HepG2 (cell line): ENCODE data around the gene SULT2B1. TPM values are rescaled to one million over a fixed set of nuclear protein-coding genes. Genes with fewer than 3 reads are reported as not detected.

Source experiments
- ARHGAP35 ChIP-seq: sonication (generic); formaldehyde crosslinking; IDR thresholded peaks from 2 replicates; pipeline ENCODE4 v1.9.0; 2022; ENCODE audit warnings: mild to moderate bottlenecking, inconsistent platforms, moderate library complexity, missing genetic modification reagents, borderline replicate concordance
- FOXK2 ChIP-seq: fragments of 450-650 bp; IDR thresholded peaks from 2 replicates; pipeline ENCODE4 v1.6.1; 2016
- FOXO4 ChIP-seq: sonication (generic); formaldehyde crosslinking; conservative IDR thresholded peaks from 2 replicates; pipeline ENCODE4 v1.8.1; 2023; ENCODE audit warnings: missing genetic modification reagents
- GFI1 ChIP-seq: sonication (generic); formaldehyde crosslinking; IDR thresholded peaks from 2 replicates; pipeline ENCODE4 v1.5.0; 2020; ENCODE audit warnings: missing genetic modification reagents, mild to moderate bottlenecking, borderline replicate concordance
- GPN1 ChIP-seq: sonication (generic); formaldehyde crosslinking; IDR thresholded peaks from 2 replicates; pipeline ENCODE4 v1.5.1; 2020; ENCODE audit warnings: missing genetic modification reagents, borderline replicate concordance
- HIC2 ChIP-seq: sonication (generic); formaldehyde crosslinking; IDR thresholded peaks from 2 replicates; pipeline ENCODE4 v1.9.0; 2022; ENCODE audit warnings: low read depth, missing genetic modification reagents
- NFE2L1 ChIP-seq: sonication (generic); formaldehyde crosslinking; IDR thresholded peaks from 2 replicates; pipeline ENCODE4 v1.4.0; 2020; ENCODE audit warnings: missing genetic modification reagents, mild to moderate bottlenecking, borderline replicate concordance
- PHF8 ChIP-seq: sonication (generic); formaldehyde crosslinking; IDR thresholded peaks from 2 replicates; pipeline ENCODE4 v1.5.0; 2020; ENCODE audit warnings: missing genetic modification reagents
- RAD51 ChIP-seq: fragments of 450-650 bp; IDR thresholded peaks from 2 replicates; pipeline ENCODE4 v1.6.1; 2016; ENCODE audit warnings: borderline replicate concordance
- RFX1 ChIP-seq: fragments of 450-650 bp; IDR thresholded peaks from 2 replicates; pipeline ENCODE4 v1.6.1; 2017
- SNAI1 ChIP-seq: sonication (generic); formaldehyde crosslinking; IDR thresholded peaks from 2 replicates; pipeline ENCODE4 v1.5.0; 2020; ENCODE audit warnings: mild to moderate bottlenecking, missing genetic modification reagents, borderline replicate concordance
- ZBTB49 ChIP-seq: sonication (generic); formaldehyde crosslinking; IDR thresholded peaks from 2 replicates; pipeline ENCODE4 v1.4.0; 2020; ENCODE audit warnings: missing genetic modification reagents, borderline replicate concordance
- ZNF280B ChIP-seq: sonication (generic); formaldehyde crosslinking; IDR thresholded peaks from 2 replicates; pipeline ENCODE4 v1.5.0; 2020; ENCODE audit warnings: missing genetic modification reagents, mild to moderate bottlenecking, borderline replicate concordance
- ZNF367 ChIP-seq: sonication (generic); formaldehyde crosslinking; IDR thresholded peaks from 2 replicates; pipeline ENCODE4 v1.4.0; 2020; ENCODE audit warnings: missing genetic modification reagents, borderline replicate concordance
- ZNF484 ChIP-seq: sonication (generic); formaldehyde crosslinking; IDR thresholded peaks from 2 replicates; pipeline ENCODE4 v1.5.1; 2020; ENCODE audit warnings: mild to moderate bottlenecking, low read depth, missing genetic modification reagents, borderline replicate concordance
- ZNF501 ChIP-seq: sonication (generic); formaldehyde crosslinking; IDR thresholded peaks from 2 replicates; pipeline ENCODE4 v1.5.1; 2020; ENCODE audit warnings: mild to moderate bottlenecking, moderate library complexity, missing genetic modification reagents
- ZNF512 ChIP-seq: sonication (generic); formaldehyde crosslinking; IDR thresholded peaks from 2 replicates; pipeline ENCODE4 v1.4.0; 2020; ENCODE audit warnings: mild to moderate bottlenecking, missing genetic modification reagents
- ZNF672 ChIP-seq: sonication (generic); formaldehyde crosslinking; IDR thresholded peaks from 2 replicates; pipeline ENCODE4 v1.8.1; 2022; ENCODE audit warnings: missing genetic modification reagents
- ZNF749 ChIP-seq: sonication (generic); formaldehyde crosslinking; IDR thresholded peaks from 2 replicates; pipeline ENCODE4 v1.8.0; 2022; ENCODE audit warnings: mild to moderate bottlenecking, missing genetic modification reagents, moderate library complexity, borderline replicate concordance
- ZSCAN20 ChIP-seq: sonication (generic); formaldehyde crosslinking; IDR thresholded peaks from 2 replicates; pipeline ENCODE4 v1.4.0; 2020; ENCODE audit warnings: missing genetic modification reagents, mild to moderate bottlenecking, borderline replicate concordance
- polyA plus RNA-seq, 8 experiments: library from polyadenylated mRNA; depleted of rRNA in 3 of 8; stranded (reverse) in 7 of 8; unstranded in 1 of 8; fragments of >200 nt; fragmentation: Illumina TruSeq in 4 of 8; extraction: Trizol in 4 of 8; gene quantifications; 2 replicates each; pipeline versions ENCODE4 v1.2.1 to v1.2.3, GENCODE V29; 2011 to 2016; ENCODE audit warnings: low read depth in 4 of 8, missing spikeins in 1 of 8, mixed read lengths in 1 of 8; ENCODE audit not compliant: insufficient read depth in 1 of 8
- total RNA-seq, 5 experiments: library from RNA; depleted of rRNA; stranded (reverse); fragments of >200 nt; fragmentation: Illumina TruSeq; extraction: Trizol; gene quantifications; 2 replicates each; pipeline ENCODE4 v1.2.3, GENCODE V29; 2016; ENCODE audit warnings: low read depth in 1 of 5

The SULT2B1 gene
- total and polyA plus RNA-seq, 2 of the 13 experiments (the other 11 are each of a cell fraction or from before 2014, with no cell fraction given): 0.13 TPM; not detected in 1

- TF ChIP-seq GFI1 (CRISPR knock-in tag): peak; percentile 54; the same call in 1 of the 2 replicates
- TF ChIP-seq GPN1: no peak
- TF ChIP-seq ZBTB49: no peak
- TF ChIP-seq ZNF367 (CRISPR knock-in tag): no peak
- TF ChIP-seq HIC2 (CRISPR knock-in tag): no peak
- TF ChIP-seq FOXO4 (CRISPR knock-in tag): no peak
- TF ChIP-seq RAD51: peak; percentile 63; the same call in 1 of the 2 replicates
- TF ChIP-seq ZNF672 (CRISPR knock-in tag): no peak
- no peak for TF ChIP-seq ZNF484 (CRISPR knock-in tag)
- no peak for TF ChIP-seq ARHGAP35
- no peak for TF ChIP-seq FOXK2
- TF ChIP-seq ZSCAN20 (CRISPR knock-in tag): no peak
- no peak; the same call in 1 of the 2 replicates for TF ChIP-seq PHF8 (CRISPR knock-in tag)
- no peak; the same call in 1 of the 2 replicates for TF ChIP-seq ZNF749 (CRISPR knock-in tag)
- TF ChIP-seq RFX1: no peak
- TF ChIP-seq ZNF501 (CRISPR knock-in tag): peak; percentile 83
- no peak for TF ChIP-seq SNAI1 (CRISPR knock-in tag)
- TF ChIP-seq NFE2L1 (CRISPR knock-in tag): no peak
- TF ChIP-seq ZNF280B (CRISPR knock-in tag): peak; percentile 87
- no peak for TF ChIP-seq ZNF512 (CRISPR knock-in tag)
These were observed 82.7 kb downstream of the SULT2B1 start (continued) for GRCh38 chr19:48634424-48635262.
